Inferior parietal cortex (tissue), 1 donor: Measurements from ENCODE around the gene TTLL11.
"Not testable (repeated sequence)": the region's sequence is repeated elsewhere in the genome, so short reads cannot be mapped to it uniquely, and the experiment has no call there.

Source experiments
- DNase-seq: peaks from one replicate; pipeline ENCODE4 v3.0.0-alpha.2; 2016; ENCODE audit errors: extremely low spot score

Gene TTLL11

DNA sequence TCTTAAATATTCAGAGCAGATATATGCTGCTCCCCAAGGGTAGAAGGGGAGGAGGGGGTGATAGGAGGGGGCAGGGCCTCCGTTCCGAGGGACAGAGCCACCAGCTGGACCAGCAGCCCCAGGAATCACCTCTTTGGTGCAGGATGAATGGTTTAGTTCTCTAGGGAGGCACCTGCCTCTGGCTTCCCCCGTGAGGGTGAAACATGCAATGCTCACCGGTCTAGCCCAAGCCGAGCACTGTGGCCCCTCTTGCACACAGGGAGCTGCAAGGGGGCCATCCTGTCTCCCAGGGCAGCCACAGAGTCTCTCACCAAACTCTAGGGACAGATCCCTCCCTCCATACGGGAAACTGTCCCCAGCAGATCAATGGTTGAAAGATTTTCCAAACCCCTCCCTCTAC, 278.0 kb downstream of the TTLL11 start:
- no peak for DNase-seq

DNA sequence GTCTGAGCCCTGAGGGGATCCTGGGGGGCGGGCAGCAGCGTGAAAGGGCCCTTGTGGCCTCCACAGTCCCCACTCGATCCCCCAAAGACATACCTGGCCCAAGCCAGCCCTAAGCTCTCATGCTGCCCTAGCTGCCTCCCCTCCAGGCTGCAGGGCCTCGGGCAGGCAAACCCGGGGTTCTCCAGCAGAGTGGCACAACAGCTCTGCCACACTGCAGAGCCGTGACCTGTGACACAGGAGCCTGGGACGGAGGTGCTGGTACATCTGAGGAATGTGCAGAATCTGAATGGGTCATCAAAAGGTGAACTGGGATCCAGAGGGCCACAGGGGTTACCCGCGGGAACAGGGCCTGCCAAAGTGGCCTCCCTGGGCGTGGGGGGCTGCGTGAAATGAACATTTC, 278.5 kb downstream of the TTLL11 start:
- no peak for DNase-seq

DNA sequence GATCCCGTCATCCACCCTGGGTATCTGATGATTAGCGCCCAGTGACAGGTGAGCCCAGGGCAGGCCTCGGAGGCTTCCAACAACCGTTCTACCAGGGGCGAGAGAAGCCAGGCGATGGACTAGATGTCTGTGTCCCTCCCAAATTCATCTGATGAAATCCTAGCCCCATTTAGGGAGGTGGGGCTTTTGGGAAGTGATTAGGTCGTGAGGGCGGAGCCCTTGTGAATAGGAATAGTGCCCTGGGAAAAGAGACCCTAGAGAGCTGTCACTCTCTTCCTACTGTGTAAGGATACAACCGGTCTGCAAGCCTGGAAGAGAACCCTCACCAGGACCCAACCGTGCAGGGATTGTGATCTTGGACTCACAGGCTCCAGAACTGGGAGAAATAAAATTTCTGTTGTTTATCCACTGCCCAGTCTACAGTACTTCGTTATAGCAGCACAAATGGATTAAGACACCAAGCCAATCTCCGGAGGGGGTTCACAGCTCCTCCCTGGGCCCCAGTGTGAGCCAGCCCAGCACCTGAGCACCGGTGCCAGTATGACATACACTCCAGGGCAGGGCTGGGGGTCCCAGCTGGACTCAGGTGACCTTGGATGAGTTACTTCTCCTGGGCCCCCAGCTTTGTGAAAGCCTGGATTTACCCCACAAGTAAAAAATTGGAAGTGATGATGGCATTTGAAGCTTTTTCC, 279.4 kb downstream of the TTLL11 start:
- DNase-seq: no peak

DNA sequence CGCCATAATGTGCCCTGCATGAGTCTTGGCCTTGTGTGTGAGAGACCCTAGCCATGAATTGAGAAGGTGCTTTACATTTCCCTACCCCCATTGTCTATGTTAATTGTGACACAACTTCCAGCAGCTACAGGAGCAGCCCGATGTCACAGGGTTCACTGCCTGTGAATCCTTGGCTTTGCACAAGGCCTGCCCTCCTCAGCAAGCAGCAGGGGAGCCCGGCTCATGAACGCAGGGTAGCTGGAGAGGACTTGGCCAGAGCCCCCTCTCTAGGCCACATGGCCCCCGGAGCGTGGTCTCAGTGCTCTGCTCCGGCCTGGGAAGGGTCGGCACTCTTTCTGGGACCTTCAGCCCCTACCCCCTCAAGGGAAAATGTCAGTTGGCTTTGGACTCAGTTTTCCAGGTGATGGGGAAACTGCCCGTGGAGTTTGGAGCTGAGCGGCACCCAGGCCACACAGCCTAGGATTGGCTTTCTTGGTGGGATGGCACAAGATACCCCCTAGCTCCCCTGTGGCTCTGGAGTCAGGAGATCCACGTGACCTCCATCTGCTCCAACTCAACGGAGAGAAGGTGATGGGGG, 280.9 kb downstream of the TTLL11 start:
- no peak for DNase-seq

DNA sequence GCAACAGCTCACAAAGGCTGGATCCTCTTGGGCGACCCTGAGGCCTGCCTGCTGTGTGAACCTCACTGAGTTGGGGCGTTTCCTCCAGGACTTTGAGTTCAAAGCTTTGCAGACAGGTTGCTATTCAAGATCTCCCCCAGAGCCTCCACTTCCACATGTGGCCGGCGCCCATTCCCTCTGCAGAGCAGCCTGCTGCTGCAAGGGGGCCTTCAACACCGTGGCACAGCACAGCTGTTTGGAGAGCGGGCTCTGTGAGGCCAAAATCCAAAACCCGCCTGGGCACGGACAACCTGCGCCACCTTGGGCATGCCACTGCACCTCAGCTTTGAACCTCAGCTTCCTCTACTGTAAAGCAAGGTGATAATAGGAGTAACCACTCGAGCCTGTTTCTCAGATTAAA, 281.4 kb downstream of the TTLL11 start:
- no peak for DNase-seq

DNA sequence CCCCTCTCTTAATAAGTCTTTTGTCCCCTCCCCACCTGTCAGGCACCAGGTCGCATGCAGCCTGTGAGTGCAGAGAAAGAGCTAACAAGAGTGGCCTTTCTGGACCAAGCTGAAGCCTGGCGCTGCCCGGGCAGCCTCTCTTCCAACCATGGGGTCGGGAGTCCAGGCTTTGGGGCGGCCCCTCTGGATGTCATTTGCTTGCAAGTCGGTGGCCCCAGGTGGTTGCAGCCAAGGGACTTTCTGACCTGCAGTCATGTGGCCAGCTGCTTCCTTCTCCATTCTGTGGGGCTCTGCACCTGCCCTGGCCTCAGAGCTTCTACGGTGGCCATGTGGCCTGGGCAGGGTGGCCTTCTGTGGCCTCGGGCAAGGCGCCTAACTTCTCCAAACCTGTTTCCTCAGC, 282.0 kb downstream of the TTLL11 start:
- no peak for DNase-seq

DNA sequence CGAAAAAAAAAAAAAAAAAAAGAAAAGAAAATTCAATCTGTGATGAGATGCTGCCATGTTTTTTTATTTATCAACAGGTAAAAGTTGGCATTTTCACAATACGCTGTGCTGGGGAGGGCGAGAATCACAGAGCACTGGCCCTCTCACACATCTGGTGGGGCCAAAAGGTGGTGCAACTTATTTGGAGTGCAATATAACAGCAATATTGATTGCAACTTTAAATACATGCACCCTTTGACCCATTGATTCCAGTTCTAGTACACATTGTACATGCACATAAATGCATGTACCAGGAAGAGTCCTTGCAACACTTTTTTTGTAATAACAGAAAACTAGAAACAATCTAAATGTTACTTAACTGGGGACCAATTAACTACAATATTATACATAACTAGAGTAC, 282.6 kb downstream of the TTLL11 start:
- no peak for DNase-seq

DNA sequence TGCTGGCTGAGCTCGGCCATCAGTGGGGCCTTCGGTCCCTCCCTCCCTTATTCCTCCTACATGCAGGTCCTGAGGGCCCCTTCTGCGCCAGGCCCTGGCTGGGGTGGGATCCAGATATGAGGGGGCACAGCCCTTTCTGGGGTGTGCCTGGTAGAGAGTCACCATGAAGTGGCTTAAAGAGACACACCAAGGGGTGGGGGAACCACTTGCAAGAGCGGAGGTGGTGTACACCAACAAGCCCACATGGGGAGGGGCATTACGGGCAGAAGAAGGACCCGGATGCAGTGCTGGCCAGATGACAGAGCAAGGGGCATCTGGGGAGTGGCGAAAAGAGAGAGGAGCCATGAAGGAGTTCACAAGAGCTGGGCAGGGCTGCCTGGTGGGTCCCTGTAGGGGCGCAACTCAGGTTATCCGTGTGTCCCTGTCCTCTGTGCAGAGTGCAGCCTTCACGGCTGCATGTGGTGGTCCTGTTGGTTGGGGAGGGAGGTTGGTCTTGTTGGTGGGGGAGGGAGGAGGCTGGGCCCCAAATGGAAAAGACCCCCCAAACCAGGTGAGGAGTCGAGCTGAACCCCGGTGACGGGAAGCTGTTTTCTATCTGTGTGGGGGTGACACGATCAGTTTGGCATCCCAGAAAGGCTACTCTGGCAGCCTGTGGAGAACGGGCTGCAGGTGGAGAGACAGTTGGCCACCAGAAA, 283.6 kb downstream of the TTLL11 start:
- no peak for DNase-seq

DNA sequence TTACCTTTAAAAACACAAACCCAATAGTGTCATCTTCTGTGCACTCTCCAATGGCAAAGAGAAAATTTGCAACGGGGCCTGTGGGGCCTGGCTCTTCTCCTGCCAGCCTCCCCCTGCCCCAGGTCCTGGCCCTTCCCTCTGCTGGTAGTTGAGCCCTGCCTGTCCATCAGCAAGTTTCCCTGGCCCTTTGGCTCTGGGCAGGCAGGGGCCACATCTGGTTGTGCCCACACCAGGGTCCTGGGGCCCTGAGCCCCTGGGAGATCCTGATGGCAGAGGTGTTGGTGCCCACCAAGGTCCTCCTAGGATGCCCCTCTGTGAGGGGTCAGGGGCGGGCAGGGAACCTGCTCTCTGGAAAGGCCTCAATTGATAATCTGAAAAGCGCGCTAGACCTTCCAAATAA, 284.3 kb downstream of the TTLL11 start:
- DNase-seq: no peak

DNA sequence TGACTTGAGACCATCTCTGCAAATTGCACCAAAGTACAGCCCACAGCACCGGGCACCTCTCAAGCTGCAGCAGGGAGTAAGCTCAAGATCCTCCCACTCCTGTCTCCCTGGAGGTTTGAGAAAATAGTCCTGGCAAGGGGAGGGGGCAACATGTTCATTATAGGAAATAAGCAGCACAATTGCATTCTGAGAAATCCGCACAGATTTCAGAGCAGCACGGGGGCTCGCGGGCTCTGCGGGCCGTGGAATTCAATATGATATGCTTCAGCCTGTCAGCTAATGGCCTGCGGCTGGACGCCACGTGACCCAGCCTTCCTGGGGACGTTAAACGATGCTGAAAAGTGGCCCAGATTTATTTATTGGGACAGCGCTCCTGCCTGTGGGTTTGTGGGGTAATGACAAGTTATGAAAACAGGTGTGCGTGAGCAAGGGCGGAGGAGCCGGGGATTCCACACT, 285.3 kb downstream of the TTLL11 start:
- no peak for DNase-seq

DNA sequence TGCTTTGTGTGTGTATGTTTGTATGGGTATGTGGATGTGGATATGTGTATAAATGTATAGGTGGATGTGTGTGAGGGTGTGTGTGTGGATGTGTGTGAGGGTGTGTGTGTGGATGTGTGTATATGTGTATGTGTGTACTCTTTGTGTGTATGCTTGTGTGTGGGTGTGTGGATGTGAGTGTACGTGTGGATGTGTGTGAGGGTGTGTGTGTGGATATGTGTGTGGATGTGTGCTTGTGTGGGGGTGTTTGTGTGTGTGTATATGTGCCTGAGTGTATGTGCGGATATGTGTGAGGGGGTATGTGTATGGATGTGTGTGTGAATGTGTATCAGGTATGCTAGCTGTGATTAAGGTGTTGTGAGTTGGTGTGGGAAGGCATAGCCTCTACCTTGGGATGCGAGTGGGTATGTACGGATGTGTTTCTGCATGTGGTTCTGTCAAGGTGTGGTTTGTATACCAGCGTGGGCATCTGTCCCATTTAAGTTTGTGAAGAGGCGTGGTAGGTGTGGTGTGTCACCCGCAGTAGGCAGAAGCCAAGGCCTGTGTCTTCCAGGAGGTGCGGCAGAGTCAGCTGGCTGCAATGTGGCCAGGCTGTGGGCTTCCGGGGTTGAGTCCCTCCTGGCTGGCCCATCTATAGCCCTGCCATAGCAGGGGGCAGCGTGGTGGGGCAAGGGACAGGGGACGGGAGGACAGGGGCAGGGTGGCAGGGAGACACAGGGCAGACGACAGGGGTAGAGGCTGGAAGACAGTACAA, 285.9 kb downstream of the TTLL11 start:
- no peak for DNase-seq

DNA sequence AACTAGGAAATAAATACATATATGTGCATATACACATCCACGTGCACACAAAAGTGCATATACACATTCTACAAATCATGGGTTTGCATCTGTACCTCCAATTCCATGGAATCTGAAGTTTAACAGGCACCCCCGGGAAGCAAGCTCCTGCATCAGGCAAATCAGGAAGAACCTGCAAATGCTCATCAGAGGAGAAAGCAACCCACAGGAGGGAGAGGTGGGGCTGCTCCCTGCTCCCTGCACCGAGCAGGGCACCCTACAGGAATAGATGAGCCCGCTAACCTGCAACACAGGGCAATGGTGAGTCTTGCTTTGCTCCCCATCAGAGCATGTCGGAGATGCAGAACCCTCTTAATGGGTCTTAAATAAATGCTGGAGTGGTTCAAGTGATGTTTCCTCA, 290.4 kb downstream of the TTLL11 start:
- no peak for DNase-seq

DNA sequence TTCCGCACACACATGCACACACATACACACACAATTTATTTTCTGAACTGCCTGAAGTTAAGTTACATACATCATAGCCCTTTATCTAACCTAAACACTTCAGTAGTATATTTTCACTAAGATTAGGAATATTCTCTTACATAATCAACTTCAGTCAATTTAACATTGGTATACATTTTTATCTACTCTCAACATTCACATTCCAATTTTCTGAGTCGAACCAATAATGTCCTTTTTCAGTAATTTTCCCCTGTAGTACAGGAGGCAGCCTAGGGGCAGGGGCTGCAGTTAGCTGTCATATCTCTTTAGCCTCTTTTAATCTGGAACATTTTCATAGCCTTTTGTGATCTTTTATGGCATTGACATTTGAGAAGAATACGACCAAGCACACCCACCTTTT, 291.5 kb downstream of the TTLL11 start:
- no peak for DNase-seq

DNA sequence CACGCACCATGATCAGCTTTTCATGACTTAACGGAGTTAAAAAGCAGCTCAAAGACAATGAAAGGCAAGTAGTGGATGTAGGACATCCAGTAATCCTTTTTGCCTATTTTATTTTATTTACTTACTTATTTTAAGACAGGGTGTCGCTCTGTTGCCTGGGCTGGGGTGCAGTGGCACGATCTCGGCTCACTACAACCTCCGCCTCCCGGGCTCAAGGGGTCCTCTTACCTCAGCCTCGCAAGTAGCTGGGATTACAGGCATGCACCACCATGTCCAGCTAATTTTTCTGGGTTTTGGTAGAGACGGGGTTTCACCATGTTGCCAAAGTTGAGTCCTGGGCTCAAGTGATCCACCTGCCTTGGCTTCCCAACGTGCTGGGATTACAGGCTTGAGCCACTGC, 292.7 kb downstream of the TTLL11 start:
- no peak for DNase-seq

DNA sequence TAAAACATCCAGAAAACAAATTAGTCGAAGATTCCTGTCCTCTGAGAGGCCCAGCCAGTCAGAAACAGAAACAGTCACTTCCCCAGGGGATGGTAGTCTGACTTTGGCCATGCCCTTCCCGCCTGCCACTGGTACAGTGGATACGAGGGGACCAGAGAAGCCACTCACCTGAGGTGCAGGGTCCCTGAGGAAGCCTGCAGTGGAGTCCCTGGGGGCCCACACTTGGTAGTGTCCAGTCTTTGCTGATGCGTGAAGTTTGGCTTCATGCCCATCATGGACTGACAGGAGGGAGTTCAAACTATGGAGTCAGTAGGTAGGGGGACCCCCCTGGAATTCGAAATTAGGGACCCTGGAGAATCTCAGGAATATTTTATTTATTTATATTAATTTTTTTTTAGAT, 294.2 kb downstream of the TTLL11 start:
- no peak for DNase-seq

DNA sequence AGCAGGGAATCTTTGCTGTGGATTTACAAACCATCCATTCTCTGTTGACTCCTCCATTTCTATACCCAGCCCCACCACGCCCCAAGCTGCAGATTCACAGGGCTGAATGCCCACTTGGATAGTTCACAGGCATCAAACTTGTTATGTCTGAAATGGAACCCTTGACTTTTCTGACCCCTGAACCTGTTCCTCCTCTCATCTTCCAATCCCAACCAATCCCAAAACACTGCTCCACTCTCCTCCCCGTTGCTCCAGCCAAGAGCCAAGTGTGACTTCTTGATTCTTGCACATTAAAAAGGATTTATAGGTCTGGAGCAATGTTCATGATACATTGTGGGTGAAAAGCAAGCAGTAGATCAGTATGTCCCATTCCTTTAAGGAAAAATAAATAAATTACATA, 296.0 kb downstream of the TTLL11 start:
- DNase-seq: no peak

DNA sequence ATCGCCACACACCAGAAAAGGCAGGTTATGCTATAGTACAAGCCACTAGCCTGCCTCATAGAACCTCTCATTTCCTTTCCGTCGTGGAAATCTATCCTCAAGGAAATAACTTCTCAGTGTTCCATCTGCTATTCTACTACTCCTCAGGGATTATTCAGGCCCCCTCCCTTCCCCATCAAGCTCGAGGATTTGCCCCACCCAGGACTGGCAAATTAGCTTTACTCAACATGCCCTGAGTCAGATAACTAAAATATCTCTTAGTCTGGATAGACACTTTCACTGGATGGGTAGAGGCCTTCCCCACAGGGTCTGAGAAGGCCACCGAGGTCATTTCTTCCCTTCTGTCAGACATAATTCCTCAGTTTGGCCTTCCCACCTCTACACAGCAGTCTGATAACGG, 298.8 kb downstream of the TTLL11 start:
- not testable (repeated sequence) for DNase-seq

DNA sequence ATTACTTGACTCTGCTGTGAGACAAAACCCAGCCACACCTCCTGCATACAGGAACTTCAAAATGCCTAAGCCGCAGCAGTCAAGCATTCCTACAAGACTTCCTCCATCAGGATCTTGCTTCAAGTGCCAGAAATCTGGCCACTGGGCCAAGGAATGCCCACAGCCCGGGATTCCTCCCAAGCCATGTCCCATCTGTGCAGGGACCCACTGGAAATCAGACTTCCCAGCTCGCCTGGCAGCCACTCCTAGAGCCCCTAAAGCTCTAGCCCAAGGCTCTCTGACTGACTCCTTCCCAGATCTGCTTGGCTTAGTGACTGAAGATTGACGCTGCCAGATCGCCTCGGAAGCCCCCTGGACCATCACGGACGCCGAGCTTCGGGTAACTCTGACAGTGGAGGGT, 300.6 kb downstream of the TTLL11 start:
- not testable (repeated sequence) for DNase-seq

DNA sequence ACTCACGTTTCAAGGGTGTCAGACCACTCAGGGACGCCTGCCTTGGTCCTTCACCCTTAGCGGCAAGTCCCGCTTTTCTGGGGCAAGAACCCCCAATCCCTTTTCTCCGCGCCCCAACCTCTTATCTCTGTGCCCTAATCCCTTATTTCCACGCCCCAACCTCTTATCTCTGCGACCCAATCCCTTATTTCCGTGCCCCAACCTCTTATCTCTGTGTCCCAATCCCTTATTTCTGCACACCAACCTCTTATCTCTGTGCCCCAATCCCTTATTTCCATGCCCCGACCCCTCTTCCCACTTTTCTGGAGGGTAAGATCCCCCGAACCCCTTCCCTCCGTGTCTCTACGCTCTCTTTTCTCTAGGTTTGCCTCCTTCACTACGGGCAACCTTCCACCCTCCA, 302.3 kb downstream of the TTLL11 start:
- no peak for DNase-seq

DNA sequence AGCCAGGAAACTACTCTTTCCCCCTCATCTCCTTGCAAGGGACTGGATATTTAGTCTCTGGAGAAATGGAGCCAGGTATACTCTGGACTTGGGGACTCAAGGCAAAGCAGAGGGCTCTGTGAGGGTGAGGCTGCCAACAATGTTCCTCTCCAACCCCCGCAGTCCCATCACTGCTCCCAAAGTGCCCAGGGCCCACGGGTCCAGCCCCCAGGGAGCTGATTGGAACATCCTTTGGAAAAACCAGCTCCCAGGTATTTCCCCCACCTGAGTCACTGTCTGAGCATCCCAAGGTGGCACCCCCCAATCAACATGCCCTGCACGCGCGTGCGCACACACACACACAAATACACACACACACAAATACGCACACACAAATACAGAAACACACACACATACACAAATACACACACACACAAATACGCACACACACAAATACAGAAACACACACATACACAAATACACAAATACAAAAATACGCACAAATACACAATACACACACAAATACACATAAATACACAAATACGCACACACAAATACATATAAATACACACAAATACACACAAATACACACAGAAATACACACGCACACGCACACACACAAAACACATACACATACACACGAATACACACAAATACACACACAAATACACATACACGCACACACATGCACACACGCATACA, 304.3 kb downstream of the TTLL11 start:
- DNase-seq: no peak

DNA sequence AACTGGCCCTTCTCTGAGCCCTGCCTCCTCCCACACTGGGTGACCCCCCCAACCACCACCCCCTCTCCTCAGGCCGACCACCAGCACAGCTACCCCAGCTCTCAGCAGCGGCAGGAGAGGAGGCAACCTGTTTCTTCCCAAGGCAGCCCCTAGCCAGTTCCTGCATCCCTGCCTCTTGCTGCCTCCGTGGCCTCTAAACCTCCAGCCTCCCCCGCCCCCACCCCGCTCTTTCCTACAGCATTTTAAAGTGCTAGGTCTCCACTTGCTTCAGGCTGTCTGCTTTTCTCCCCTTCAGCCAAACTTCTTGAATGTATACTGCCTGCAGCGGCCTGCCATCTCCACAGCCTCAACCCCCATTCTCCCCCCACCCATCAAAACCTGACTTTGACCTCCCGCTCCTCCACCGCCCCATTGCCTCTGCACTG, 306.1 kb downstream of the TTLL11 start:
- no peak for DNase-seq

DNA sequence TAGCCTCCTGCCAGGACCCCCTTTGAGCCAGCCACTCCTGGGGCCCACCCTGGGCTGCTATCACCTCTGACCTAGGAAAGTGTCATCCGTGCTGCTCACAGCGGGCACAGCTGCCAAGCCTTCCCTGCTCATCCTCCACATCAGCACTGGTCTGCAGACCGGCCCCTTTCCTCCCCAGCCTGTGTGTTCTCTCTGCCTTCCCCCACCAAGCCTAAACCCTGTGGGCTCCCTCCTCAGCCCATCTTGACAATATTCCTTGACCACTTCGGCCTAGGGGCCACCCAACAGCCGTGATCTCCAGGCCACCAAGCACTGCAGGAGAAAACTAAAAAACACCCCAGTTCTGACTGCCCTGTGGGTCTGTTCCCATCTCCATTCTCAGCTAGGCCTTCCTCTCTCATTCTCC, 306.6 kb downstream of the TTLL11 start:
- DNase-seq: no peak
